Activated CD4-positive, CD25-positive, alpha-beta regulatory T cell (primary cell): Measurements from ENCODE around the gene CNTFR.

Experiments used
- DNase-seq, 4 experiments: peaks; one replicate each; lab custom pipeline; 2025; lab: John Stamatoyannopoulos, UW

Gene CNTFR

DNA sequence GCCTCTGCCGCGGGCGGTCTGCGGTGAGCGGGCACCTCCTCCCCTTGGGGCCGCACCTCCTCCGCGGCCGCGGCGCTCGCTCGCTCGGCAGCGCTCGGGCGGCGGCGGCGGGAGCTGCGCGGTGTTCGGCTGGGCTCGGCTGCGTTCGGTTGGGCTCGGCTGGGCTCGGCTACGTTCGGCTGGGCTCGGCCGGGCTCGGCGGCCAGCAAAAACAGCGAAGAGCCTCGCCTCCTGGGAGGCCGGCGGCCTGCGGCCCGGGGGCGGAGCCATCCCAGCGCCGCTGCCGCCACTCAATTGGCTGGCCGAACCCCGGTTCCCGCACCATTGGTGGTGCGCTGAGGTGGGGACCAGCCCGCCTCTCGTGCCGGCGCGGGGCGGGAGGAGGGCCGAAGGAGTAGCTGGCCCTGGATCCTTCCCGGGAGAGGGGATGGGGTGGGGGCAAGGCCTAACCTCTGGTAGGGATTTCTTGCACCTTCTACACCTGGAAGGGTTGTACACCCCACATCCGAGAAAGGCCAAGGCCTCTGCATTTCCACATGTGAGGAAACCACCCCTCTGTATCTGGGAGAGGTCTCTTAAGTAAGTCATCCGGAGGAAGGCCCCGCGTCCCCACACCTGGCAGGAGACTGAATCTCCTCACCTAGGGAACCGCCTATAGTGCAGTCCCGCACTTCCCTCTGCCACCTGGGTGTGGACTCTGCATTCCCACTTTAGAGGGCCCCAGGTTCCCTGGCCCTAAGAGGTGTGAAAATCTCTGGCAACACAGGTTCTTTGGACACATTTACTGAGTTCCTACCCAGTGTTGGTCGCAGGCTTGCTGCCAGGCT is 66.3 kb downstream of the CNTFR start, which contains the start of gene ENHO:
TSS of gene ENHO (minus strand) at position 20 of the 827 bp plus-strand sequence. CDS start 1,295 bp downstream, outside the sequence.
- peak; percentile 77 to 79 (median 78) for DNase-seq

DNA sequence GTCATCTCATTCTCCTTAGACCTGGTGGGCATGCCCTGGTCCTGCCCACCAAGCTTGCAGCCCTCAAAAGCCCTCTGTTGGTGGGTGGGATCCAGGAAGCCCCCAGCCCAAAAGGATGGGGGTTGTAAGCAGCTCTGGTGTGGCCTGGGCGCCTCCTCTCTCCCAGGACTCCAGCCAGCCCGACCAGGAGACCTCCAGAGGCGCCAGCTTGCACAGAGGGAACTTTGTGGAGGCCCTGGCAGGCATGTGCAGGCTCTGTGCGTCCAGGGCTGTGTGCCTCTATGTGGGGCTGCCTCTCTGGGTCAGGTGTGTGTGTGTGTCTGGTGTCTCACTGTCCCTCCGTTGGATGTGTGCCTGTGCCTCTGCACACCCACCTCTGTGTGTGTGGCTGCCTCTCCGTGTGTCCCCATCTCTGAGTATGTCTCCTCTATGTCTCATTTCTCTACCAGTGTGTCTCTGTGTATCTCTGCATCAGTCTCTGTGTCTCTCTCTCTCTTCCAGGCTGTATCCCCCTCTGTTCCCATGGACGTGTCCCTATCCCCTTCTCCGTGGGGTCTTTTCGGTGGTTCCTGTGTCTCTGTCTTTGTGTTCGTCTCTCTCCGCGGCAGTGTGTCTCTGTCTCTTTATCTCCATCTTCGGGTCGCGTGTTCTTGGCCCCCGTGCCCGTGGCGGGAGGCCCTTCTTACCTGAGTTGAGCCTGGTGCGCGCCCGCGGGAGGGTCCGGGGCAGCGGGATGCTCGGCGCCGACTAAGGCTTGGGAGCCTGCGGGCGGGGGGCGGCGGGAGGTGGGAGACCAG is 67.2 kb downstream of the CNTFR start:
- no peak for DNase-seq

GRCh38 chr9:34521406-34522045 is 68.0 kb downstream of the CNTFR start:
- no peak for DNase-seq

- no peak for DNase-seq
Measured at GRCh38 chr9:34520505-34521385, 68.8 kb downstream of the CNTFR start.

- no peak for DNase-seq
Measured at GRCh38 chr9:34520096-34520495, 69.4 kb downstream of the CNTFR start.

DNA sequence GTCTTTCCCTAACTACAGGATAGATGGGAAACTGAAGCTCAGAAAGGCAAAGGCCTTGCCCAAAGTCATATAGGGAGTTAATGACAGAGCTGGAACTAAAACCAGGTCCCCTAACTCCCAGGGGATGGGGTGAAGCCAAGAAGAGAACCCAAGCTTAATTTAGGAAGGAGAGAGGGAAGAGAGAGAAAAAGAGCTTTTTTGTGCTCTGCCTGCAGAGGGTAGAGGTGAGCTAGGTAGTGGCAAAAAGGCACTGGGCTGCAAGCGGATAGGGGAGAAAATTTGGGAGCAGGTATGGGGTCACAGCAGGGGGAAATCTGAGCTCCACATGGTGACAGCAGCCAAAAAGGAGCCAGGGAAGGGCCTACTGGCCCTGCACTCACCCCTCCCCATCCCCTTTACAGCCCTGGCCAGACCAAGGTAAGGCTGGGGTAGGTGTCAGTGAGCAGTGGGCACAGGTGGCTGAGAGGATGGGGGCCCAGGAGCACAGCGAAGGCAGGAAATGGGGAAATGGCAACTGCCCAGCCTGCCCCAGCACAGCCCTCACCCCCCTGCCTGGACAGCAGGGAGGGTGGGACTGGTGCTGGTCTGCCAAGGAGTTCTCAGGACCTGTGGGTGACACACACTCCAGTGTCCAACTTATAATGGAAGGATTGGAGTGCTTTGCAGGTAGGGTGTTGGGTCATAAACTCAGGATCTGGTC is 70.1 kb downstream of the CNTFR start:
- DNase-seq, result no peak

- DNase-seq, result no peak
Measured at GRCh38 chr9:34518896-34519295, 70.6 kb downstream of the CNTFR start.

- no peak for DNase-seq
Measured at GRCh38 chr9:34518110-34518616, 71.4 kb downstream of the CNTFR start.

DNA sequence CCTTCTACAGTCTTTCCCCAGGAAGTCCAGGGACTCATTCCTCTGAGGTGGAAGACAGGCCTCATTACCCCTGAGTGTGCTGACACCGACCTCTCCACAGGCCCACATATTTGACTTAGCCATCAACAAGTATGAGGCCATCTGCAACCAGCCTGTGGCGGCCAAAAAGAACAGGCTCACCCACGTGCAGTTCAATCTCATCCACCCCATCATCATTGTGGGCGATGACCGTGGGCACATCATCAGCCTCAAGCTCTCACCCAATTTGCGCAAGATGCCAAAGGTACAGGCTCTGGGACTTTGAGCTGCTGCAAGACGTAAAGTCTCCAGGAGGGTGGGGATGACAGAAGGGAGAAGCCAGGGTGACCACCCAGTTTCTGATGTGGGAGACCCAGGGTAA is 72.3 kb downstream of the CNTFR start:
- DNase-seq, result no peak

DNA sequence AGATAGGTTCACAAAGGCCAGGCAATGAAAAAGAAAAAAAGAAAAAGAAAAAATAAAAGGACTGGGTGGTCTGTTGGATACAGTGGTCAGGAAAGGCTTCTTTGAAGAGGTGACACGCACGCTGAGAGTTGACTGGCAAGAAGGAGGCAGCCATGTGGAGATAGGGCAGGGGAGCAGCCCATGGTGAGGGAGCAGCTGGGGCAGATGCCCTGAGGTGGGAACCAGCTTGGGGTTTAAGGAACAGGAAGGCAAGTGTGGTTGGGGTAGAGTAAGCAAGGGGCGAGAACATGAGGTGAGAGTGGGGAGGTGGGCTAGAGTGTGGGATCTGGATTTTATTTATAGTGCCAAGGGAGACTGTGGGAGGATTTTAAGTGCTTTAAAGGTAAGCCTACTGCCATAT is 73.6 kb downstream of the CNTFR start:
- no peak for DNase-seq

- no peak for DNase-seq
Measured at GRCh38 chr9:34514816-34515215, 74.7 kb downstream of the CNTFR start.

DNA sequence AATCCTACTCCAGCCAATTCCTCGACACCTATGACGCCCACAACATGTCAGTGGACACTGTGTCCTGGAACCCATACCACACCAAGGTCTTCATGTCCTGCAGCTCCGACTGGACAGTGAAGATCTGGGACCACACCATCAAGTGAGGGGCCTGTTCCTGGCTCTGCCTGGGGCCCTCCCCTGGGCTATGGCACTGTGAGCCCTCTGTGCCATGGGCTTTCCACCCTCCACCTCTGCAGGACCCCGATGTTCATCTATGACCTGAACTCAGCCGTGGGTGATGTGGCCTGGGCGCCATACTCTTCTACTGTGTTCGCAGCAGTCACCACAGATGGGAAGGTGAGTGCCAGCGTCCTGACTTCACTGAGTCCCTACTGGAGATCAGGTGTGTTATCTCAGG is 75.1 kb downstream of the CNTFR start:
- DNase-seq, result no peak

DNA sequence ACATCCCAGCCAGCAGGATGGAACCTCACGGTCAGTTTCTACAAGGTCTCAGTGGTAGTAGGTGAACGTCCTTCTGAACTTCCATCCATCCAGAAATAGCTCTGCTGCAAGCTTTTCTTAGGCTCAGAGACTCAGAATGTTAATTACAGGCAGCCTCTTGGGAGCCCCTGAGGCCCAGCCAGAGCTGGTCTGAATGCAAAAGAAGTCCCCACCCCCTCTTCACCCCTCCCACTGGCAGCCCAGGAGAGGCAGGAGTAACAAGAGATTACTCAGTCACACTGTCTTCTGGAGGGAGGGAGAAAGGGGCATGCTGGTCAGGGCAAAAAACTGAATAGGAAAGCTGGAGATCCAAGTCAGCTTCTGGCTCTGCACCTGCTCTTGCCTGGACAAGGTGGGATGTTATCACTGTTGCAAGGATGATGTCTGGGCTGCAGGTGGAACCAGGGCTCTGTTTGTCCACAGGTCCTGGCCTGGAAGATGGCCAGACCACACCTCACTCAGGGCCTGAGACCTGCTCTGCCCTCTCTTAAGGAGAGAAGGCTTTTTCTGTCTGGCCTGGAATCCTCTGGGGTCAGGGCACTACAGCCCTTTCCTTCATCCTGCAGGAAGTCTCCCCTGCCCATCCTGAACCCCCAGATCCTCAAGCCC is 75.8 kb downstream of the CNTFR start:
- no peak for DNase-seq

DNA sequence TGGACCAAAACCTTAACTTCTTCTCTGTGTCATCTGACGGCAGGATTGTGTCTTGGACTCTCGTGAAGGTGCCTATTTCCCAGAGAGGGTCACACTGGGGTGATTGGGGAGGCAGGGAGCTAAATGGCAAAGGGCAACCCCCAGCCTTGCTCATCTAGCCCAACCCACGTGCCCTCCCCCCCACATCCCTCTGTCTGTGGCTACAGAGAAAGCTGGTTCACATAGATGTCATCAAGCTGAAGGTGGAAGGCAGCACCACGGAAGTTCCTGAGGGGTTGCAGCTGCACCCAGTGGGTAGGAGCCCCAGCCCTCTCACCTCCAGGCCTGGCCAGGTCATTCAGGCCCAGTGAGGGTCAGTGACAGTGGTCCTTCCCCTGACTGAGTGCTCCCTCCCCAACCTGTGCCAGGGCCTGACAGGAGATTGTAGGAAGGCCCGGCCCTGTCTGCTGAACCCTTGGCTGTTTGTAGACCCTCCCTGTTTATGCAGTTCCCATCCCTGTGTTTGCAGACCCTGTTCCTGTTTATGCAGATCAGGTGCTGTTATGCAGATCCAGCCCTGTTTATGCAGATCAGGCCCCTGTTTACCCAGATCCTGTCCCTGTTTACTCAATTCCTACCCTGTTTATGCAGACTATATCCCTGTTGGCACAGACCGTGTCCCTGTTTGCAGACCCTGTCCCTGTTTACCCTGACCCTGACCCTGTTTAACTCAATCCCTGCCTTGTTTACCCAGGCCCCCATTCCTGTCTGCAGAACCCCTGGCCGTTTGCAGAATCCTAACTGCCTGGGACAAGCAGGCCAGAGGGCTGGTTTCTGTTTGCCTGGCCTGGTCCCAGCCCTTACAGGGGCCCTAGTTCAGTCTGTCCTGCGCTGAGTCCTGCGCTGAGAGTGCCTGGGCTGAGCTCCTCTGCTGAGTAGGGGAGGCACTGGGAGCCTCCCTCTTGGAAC is 77.1 kb downstream of the CNTFR start:
- no peak for DNase-seq

GRCh38 chr9:34510497-34511468 is 78.7 kb downstream of the CNTFR start:
- DNase-seq, result no peak

- DNase-seq, result no peak
Measured at GRCh38 chr9:34508951-34509350, 80.6 kb downstream of the CNTFR start.

DNA sequence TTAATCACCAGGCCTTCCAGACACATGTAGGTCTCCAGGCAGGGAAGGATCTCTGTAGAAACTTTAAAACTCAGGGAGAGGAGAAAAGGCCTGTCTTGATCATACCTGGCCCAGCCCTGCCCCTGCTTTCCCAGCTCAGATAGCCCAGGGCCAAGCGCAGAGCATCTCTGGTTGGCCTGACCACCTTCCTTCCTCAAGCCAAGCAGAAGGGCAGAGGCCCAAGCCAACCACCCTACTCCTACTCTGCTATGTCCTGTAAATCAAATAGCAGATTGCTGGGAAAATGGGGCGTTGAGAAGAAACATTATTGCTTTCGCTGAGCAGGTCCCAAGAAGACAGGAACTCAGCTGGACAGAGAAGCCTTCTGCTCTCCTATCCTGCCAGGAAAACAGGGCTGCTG is 81.1 kb downstream of the CNTFR start:
- DNase-seq, result no peak

DNA sequence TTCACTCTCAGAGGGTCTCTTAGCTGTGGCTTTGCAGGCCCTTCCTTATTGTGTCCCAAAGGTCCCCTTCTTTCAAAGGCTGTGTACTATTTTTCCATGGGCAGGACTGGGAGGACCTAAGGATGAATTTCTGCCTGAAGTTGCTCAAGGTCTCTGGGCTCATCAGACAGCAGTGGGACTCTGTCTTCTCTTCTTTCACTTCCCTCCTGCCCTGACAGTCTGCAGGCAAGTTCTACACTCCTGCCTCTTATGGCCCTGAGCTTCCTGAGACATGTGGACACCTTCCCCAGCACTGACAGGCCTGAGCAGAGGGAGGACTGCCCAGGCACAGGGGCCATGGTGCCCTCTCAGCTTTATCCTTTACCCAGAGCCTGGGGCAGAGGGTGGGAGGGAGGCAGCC is 81.6 kb downstream of the CNTFR start:
- DNase-seq, result no peak
